OCI-LY7 (cell line): ENCODE results near the gene PKD1L1. TPM values are rescaled to one million over a fixed set of nuclear protein-coding genes. Genes with fewer than 3 reads are reported as not detected.

ENCODE experiments used
- BruUV-seq: library from RNA; stranded (reverse); fragments of 400-500 nt; replicated peaks from 2 replicates; lab custom pipeline; 2021; lab: Mats Ljungman, UMichigan
- CTCF ChIA-PET: fragments of 300-600 bp; sonication (Branson Sonifier 250); formaldehyde crosslinking; loops from one replicate; lab custom pipeline; 2022; ENCODE audit warnings: antibody characterized with exemption; ENCODE audit not compliant: unreplicated experiment; lab: Charles Lee
- POLR2A ChIA-PET: fragments of 300-600 bp; sonication (Branson Sonifier 250); formaldehyde crosslinking; loops from one replicate; lab custom pipeline; 2022; ENCODE audit warnings: antibody characterized with exemption; lab: Charles Lee
- DNase-seq: peaks from one replicate; pipeline ENCODE4 v3.0.0-alpha.2; 2015; ENCODE audit warnings: low spot score
- H2AFZ ChIP-seq: fragments of 200-600 bp; sonication (generic), shearing (Covaris generic); 2 replicates; pipeline ENCODE4 v1.6.1; 2014; ENCODE audit warnings: mild to moderate bottlenecking, antibody characterized with exemption, low read length, moderate library complexity
- H3K27ac ChIP-seq: fragments of 200-600 bp; sonication (generic); 2 replicates; pipeline ENCODE4 v1.5.1; 2014; ENCODE audit warnings: mixed run types, low read depth, mild to moderate bottlenecking, moderate library complexity, low read length, inconsistent platforms; ENCODE audit not compliant: poor library complexity, severe bottlenecking
- H3K36me3 ChIP-seq: fragments of 200-600 bp; sonication (generic); 2 replicates; pipeline ENCODE4 v1.6.1; 2014; ENCODE audit warnings: mild to moderate bottlenecking, antibody characterized with exemption, low read length, moderate library complexity, mixed read lengths; ENCODE audit not compliant: insufficient read depth
- H3K4me1 ChIP-seq: fragments of 200-600 bp; sonication (generic); 2 replicates; pipeline ENCODE4 v1.5.1; 2014; ENCODE audit warnings: mild to moderate bottlenecking, low read length; ENCODE audit not compliant: insufficient read depth, poor library complexity, severe bottlenecking
- H3K4me2 ChIP-seq: fragments of 200-600 bp; sonication (generic); 2 replicates; pipeline ENCODE4 v1.6.1; 2014; ENCODE audit warnings: mild to moderate bottlenecking, low read length
- H3K4me3 ChIP-seq: fragments of 200-600 bp; sonication (generic); 2 replicates; pipeline ENCODE4 v1.5.1; 2014; ENCODE audit warnings: mild to moderate bottlenecking, low read depth, low read length; ENCODE audit not compliant: poor library complexity, severe bottlenecking
- H3K79me2 ChIP-seq: fragments of 200-600 bp; sonication (generic); 2 replicates; pipeline ENCODE4 v1.6.1; 2016; ENCODE audit warnings: low read depth, mild to moderate bottlenecking, low read length, moderate library complexity, mixed read lengths; ENCODE audit not compliant: insufficient read depth
- H3K9me2 ChIP-seq: fragments of 200-600 bp; sonication (generic); 2 replicates; pipeline ENCODE4 v1.6.1; 2016; ENCODE audit warnings: mild to moderate bottlenecking, low read length, mixed read lengths; ENCODE audit not compliant: insufficient read depth
- H3K9me3 ChIP-seq: fragments of 200-600 bp; sonication (generic); 2 replicates; pipeline ENCODE4 v1.6.1; 2014; ENCODE audit warnings: mild to moderate bottlenecking, mixed run types, low read length, mixed read lengths
- H4K20me1 ChIP-seq: fragments of 200-600 bp; sonication (generic); 2 replicates; pipeline ENCODE4 v1.6.1; 2014; ENCODE audit warnings: mild to moderate bottlenecking, antibody characterized with exemption, low read length, moderate library complexity, mixed read lengths; ENCODE audit not compliant: insufficient read depth
- EZH2phosphoT487 ChIP-seq: fragments of 200-600 bp; sonication (generic); IDR thresholded peaks from 2 replicates; pipeline ENCODE4 v1.6.1; 2018; ENCODE audit warnings: low read depth, borderline replicate concordance, mild to moderate bottlenecking, mixed run types, antibody characterized with exemption, low read length, moderate library complexity, mixed read lengths
- intact Hi-C: fragments of 100-400 bp; cut with micrococcal nuclease; formaldehyde crosslinking; loops from one replicate; pipeline ENCODE4 v1.10.0; 2022; ENCODE audit not compliant: unreplicated experiment
- total RNA-seq, 2 experiments: library from RNA; depleted of rRNA in 1 of 2; stranded (reverse); fragments of >200 nt in 1 of 2; shearing (Covaris generic) in 1 of 2; gene quantifications; 2 replicates each; pipeline ENCODE4 v1.2.3, GENCODE V29; 2014 to 2022
- TF ChIP-seq, protein P1 (sequence below): fragments of 200-600 bp; sonication (generic); conservative IDR thresholded peaks from 2 replicates; pipeline ENCODE4 v1.5.1; 2014; ENCODE audit warnings: mild to moderate bottlenecking, antibody characterized with exemption, low read length, moderate library complexity, mixed read lengths

The PKD1L1 gene
- total RNA-seq, 2 experiments from 2014 or later = 0.19 to 0.63 TPM

DNA sequence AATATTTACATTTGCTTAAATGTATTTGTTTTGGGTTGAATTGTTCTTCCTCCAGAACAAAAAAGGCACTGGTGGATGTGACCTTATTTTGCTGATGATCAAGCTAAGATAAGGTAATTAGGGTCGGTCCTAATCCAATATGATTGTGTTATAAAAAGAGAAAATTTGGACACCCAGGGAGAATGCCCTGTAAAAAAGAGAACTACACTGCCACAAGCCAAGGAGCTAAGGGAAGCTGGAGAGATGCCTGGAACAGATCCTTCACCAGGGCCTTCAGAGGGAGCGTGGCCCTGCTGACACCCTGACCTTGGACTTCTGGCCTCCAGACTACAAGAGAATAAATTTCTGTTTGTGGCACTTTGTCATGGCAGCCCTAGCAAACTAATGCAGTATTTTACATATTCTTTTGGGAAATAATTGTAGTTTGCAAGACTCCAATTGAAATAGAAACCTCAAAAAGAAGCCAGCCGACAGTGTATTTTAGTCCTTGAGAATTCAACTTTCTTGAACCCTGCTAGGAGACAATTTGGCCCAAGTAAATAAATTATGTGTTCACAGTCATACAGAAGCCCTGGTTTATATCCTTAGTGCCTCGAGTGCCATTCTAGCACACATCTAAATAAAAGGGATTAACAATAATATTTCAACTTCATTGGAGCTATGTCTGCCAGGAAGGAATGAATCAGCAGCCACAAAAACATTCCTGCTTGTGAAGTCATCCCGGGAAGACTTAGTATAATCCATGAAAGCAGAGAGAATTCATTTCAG is 164.6 kb downstream of the PKD1L1 start:
- H3K4me3 ChIP-seq = no peak overlapping the region
- no peak for DNase-seq
- H4K20me1 ChIP-seq = no peaks in the 10 kb centered on the region
- no peaks in the 10 kb centered on the region for H3K36me3 ChIP-seq
- H3K27ac ChIP-seq = no peak overlapping the region
- ChIA-PET POLR2A (interaction anchor here (0.6 to 1.4 kb wide), 6 partner anchors 8 to 304 kb away, joined by 3 to 5 read pairs (median 4); no protein-coding TSS in a partner anchor), CTCF (no interaction called here)
- no peaks in the 10 kb centered on the region for H3K9me2 ChIP-seq
- H3K9me3 ChIP-seq = no peaks in the 10 kb centered on the region
- H3K4me1 ChIP-seq = no peaks in the 10 kb centered on the region
- no peak overlapping the region for H2AFZ ChIP-seq
- H3K79me2 ChIP-seq = no peaks in the 10 kb centered on the region
- intact Hi-C loops = no loop called here
- TF ChIP-seq EZH2phosphoT487 = no peak
- TF ChIP-seq, protein P1, sequence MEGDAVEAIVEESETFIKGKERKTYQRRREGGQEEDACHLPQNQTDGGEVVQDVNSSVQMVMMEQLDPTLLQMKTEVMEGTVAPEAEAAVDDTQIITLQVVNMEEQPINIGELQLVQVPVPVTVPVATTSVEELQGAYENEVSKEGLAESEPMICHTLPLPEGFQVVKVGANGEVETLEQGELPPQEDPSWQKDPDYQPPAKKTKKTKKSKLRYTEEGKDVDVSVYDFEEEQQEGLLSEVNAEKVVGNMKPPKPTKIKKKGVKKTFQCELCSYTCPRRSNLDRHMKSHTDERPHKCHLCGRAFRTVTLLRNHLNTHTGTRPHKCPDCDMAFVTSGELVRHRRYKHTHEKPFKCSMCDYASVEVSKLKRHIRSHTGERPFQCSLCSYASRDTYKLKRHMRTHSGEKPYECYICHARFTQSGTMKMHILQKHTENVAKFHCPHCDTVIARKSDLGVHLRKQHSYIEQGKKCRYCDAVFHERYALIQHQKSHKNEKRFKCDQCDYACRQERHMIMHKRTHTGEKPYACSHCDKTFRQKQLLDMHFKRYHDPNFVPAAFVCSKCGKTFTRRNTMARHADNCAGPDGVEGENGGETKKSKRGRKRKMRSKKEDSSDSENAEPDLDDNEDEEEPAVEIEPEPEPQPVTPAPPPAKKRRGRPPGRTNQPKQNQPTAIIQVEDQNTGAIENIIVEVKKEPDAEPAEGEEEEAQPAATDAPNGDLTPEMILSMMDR = no peak
- H3K4me2 ChIP-seq = no peak overlapping the region
- BruUV-seq = no TSS peak

DNA sequence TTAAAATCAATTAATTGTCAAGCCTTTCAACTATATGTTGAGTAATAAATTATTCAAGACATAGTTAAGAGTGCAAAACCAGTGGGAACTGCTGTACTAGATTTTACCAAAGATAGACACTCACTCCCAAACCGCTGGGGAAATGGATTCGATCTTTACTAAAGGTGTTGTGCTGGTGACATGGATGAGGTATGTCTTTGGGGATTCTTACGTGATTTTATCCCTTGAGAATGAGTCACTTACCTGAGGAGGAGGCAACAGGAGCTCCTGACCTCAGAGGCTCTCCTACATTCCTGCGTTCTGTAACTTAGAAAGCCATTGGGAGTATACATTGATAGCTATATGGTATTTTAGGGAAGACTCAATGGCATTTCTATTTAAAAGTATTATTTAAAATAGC is 165.5 kb downstream of the PKD1L1 start:
- Histone ChIP-seq H3K4me3 (no peak overlapping the region), H2AFZ (no peak overlapping the region), H3K27ac (no peak overlapping the region), H3K36me3 (no peaks in the 10 kb centered on the region), H3K4me2 (no peak overlapping the region), H3K79me2 (no peaks in the 10 kb centered on the region), H3K4me1 (no peaks in the 10 kb centered on the region), H3K9me2 (no peaks in the 10 kb centered on the region), H4K20me1 (no peaks in the 10 kb centered on the region), H3K9me3 (no peaks in the 10 kb centered on the region)
- intact Hi-C loops = no loop called here
- ChIA-PET CTCF (no interaction called here), POLR2A (interaction anchor here (0.9 to 1.4 kb wide), 2 partner anchors 81 to 155 kb away, joined by 3 read pairs; no protein-coding TSS in a partner anchor)
- no peak for DNase-seq
- no peak for TF ChIP-seq EZH2phosphoT487
- TF ChIP-seq, protein P1 = no peak
- no TSS peak for BruUV-seq

DNA sequence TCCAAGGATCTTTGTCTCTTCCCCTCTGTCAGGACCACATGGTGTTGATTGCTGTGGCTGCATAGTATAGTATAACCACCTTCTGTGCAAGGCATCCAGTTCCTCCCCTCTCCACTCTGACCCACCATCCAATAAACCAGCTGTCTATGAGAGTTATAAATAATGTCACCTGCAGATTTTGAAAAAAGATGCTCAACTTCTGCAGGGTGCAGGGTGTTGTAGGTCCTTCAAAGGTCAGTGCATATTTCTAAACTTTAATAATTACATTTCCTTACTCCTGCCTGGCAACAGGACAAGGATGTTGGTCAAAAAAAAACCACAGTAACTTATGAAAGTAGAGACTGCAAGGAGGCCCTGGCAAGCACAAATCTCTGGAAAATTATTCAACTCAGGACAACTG is 166.2 kb downstream of the PKD1L1 start:
- Histone ChIP-seq H3K4me1 (no peaks in the 10 kb centered on the region), H3K79me2 (no peaks in the 10 kb centered on the region), H4K20me1 (no peaks in the 10 kb centered on the region), H2AFZ (no peak overlapping the region), H3K9me3 (no peaks in the 10 kb centered on the region), H3K4me2 (no peak overlapping the region), H3K9me2 (no peaks in the 10 kb centered on the region), H3K36me3 (no peaks in the 10 kb centered on the region), H3K4me3 (no peak overlapping the region), H3K27ac (no peak overlapping the region)
- intact Hi-C loops = no loop called here
- no TSS peak for BruUV-seq
- POLR2A ChIA-PET = interaction anchor here (1.4 kb wide), 1 partner anchor 156 kb away, joined by 3 read pairs; no protein-coding TSS in a partner anchor
- no peak for DNase-seq
- CTCF ChIA-PET = no interaction called here
- TF ChIP-seq EZH2phosphoT487 = no peak
- TF ChIP-seq, protein P1 = no peak
